SJSA1 (cell line): ENCODE measurements around the gene MEN1. TPM values are rescaled to one million over a fixed set of nuclear protein-coding genes. Genes with fewer than 3 reads are reported as not detected.
A peak's percentile ranks its signal among the peaks of the same experiment; 100 is the strongest.
"Not testable (repeated sequence)": the region's sequence is repeated elsewhere in the genome, so short reads cannot be mapped to it uniquely, and the experiment has no call there.

ENCODE experiments used
- DNase-seq, 2 experiments: peaks; one replicate each; pipeline ENCODE4 v3.0.0-alpha.2; 2015 to 2020; ENCODE audit warnings: low spot score in 2 of 2, low read depth in 1 of 2
- H3K27ac ChIP-seq: fragments of 250-450 bp; sonication (Bioruptor Pico); 2 replicates; pipeline ENCODE4 v1.5.1; 2020; ENCODE audit warnings: mild to moderate bottlenecking, moderate library complexity
- H3K27me3 ChIP-seq: fragments of 250-450 bp; sonication (Bioruptor Pico); replicated peaks from 2 replicates; pipeline ENCODE4 v1.5.1; 2020; ENCODE audit warnings: mild to moderate bottlenecking, moderate library complexity
- H3K36me3 ChIP-seq: fragments of 250-450 bp; sonication (Bioruptor Pico); 2 replicates; pipeline ENCODE4 v1.5.1; 2020; ENCODE audit warnings: mild to moderate bottlenecking
- H3K4me1 ChIP-seq: fragments of 250-450 bp; sonication (Bioruptor Pico); replicated peaks from 2 replicates; pipeline ENCODE4 v1.6.1; 2021; ENCODE audit warnings: mild to moderate bottlenecking
- H3K4me3 ChIP-seq: fragments of 250-450 bp; sonication (Bioruptor Pico); 2 replicates; pipeline ENCODE4 v1.5.1; 2020; ENCODE audit warnings: mild to moderate bottlenecking
- H3K9me3 ChIP-seq: fragments of 250-450 bp; sonication (Bioruptor Pico); replicated peaks from 2 replicates; pipeline ENCODE4 v1.5.1; 2020; ENCODE audit warnings: mild to moderate bottlenecking
- total RNA-seq: library from RNA; depleted of rRNA; stranded (reverse); fragments of >200 nt; shearing (Covaris generic); gene quantifications from 2 replicates; pipeline ENCODE4 v1.2.3, GENCODE V29; 2014

MEN1 gene
- total RNA-seq, 1 experiment from 2014 or later: 22.0 TPM

DNA sequence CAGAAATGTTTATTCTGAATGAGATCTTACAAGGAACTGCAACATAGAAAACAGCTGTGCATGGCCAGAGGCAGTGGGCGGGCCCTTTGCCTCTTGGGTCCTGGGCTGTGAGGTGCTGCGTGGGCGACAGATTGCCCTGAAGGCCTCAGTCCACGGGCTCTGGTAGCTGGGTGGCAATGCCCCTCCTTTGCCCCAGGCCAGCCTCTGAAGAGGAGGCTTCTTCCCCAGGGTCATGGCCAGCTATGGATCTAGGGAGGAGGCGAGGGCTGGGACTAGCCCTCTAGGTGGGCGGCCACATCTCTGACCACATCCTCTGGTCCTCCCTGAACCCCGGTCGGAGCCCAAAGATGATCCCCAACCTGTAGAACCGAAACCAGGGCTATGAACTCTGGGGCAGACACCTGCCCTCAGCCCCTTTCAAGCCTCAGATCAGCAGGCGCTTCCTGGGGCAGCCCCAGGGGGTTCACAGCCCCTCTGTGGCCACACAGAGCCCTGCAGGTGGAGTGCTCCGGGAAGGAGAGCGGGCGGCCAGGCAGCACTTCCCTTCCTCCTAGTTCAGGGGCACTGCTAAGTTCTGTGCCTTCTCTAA is 40.7 kb upstream of the MEN1 start:
- H3K27ac ChIP-seq: no peak overlapping the region
- peaks cover 54% of the 10 kb centered on the region for H3K4me1 ChIP-seq

DNA sequence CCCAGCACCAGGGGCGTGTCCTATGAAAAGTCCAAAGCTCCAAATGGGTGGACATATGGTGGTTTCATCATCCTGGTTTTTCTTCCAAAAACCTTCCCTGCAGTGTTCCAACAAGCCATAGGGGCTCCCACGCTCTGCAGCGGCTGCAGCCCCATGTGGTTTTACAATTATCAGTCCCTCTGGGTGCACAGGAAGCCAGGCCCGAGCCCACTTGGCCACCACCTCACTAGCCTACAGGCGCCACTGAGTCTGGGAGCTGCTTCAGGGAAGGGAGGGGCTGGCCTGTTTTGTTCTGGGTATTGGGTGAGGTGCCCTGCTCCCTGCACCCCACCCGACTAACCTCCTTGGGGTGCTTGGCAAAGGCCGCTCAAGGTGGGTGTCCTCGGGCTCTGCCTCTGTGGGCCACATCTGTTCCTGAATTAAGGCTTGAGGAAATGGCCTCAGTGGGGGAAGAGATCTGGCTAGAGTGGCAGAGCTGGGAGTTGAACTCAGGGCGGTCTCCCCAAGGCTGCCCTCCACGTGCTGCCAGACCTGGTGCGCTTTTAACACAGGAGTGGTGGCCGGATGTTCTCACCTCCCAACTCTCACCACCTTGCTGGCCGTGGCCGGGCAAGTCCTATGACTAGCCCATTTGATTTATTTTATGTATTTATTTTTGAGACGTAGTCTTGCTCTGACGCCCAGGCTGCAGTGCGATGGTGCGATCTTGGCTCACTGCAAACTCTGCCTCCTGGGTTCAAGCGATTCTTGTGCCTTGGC is 39.4 kb upstream of the MEN1 start:
- Histone ChIP-seq H3K4me3 (no peak overlapping the region), H3K4me1 (peaks cover 42% of the 10 kb centered on the region), H3K36me3 (peaks cover 25% of the 10 kb centered on the region), H3K9me3 (no peaks in the 10 kb centered on the region), H3K27me3 (no peaks in the 10 kb centered on the region), H3K27ac (no peak overlapping the region)
- no peak for DNase-seq

More for the DNA sequence above, 40.7 kb upstream of the MEN1 start:
- H3K4me3 ChIP-seq: no peak overlapping the region
- peaks cover 33% of the 10 kb centered on the region for H3K36me3 ChIP-seq
- no peaks in the 10 kb centered on the region for H3K27me3 ChIP-seq
- no peaks in the 10 kb centered on the region for H3K9me3 ChIP-seq
- peak in 1 of 2 experiments; percentile 45 for DNase-seq

DNA sequence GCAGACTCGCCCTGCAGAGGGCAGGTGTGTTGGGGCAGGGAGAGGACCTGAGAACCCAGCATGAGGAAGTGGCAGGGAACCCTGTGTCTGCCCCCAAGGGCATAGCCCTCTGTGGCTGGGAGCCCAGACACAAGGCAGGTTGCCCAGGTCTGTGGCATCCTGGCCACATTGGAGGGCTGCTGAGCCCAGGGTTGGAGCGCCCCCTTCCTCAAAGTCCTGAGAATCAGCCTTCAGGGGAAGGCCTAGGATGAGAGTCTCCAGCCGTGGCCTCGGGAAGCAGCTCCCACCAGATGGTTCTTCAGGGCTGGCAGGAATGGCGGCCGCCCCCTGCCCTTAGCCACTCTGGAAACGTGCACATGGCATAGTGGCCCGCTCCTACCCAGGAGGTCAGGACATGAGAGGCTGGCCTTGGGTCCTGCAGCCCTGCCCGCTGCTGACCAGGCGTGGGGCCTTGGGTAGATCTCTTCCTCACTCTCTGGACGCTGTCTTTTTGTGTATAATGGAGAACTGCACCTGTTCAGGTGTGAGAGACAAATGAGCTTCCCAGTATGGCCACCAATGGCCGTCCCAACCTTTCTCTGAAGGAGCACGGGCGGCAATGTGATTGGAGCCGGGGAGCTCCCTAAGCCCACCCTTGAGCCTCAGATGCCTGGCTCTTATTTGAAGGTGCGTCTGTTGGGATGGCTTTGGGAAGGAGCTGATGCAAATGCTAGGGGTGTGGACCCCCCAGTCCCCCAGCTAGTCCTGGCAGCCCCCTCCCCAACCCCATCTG is 38.7 kb upstream of the MEN1 start:
- Histone ChIP-seq H3K27ac (no peak overlapping the region), H3K4me1 (peaks cover 42% of the 10 kb centered on the region), H3K27me3 (no peaks in the 10 kb centered on the region), H3K4me3 (no peak overlapping the region), H3K9me3 (no peaks in the 10 kb centered on the region), H3K36me3 (peaks cover 17% of the 10 kb centered on the region)
- DNase-seq: no peak

- H3K27ac ChIP-seq: no peak overlapping the region
- H3K9me3 ChIP-seq: no peaks in the 10 kb centered on the region
- peaks cover 38% of the 10 kb centered on the region for H3K4me1 ChIP-seq
- peaks cover 10% of the 10 kb centered on the region for H3K36me3 ChIP-seq
- no peak for DNase-seq
- no peak overlapping the region for H3K4me3 ChIP-seq
- no peaks in the 10 kb centered on the region for H3K27me3 ChIP-seq
These were observed 38.0 kb upstream of the MEN1 start for GRCh38 chr11:64848214-64848825.

DNA sequence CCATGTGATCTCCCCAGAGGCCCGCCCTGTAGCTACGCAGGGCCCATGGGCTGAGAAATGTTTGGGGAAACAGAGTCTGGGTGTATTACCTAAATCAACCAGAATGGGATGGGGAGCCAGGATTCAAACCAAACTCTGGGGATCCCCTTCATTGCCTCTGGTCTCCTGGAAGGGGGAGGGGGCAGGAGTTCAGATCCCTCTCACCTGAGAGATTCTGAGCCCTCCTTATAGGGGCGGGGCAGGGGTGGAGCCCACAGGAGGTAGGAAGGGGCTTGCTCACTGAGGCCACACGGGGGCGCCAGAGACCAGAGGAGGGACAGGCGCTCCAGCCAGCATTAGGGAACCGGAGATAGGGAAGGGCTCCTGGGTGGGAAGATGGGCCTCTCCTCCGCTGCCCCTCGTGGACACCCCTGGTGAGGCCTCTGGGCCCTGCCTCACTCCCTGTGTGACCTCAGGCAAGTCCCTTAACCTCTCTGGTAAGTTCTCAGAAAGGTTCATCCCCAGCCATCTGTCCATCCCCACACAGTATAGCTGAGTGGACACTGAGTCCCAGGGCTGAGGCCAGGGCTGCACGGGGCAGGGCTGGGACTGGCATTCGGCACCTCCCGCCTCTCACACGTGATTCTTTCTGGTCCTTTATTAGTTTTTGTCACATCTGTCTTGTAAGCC is 36.8 kb upstream of the MEN1 start:
- no peaks in the 10 kb centered on the region for H3K36me3 ChIP-seq
- no peaks in the 10 kb centered on the region for H3K9me3 ChIP-seq
- no peak overlapping the region for H3K4me3 ChIP-seq
- H3K4me1 ChIP-seq: peaks cover 43% of the 10 kb centered on the region
- peak; percentile 95 to 99 for DNase-seq
- no peak overlapping the region for H3K27ac ChIP-seq
- no peaks in the 10 kb centered on the region for H3K27me3 ChIP-seq

- not testable (repeated sequence) for H3K27ac ChIP-seq, H3K36me3 ChIP-seq, H3K9me3 ChIP-seq, H3K27me3 ChIP-seq, DNase-seq, H3K4me3 ChIP-seq
- H3K4me1 ChIP-seq: peaks cover 32% of the 10 kb centered on the region
These were observed 35.4 kb upstream of the MEN1 start for GRCh38 chr11:64845776-64846129.

DNA sequence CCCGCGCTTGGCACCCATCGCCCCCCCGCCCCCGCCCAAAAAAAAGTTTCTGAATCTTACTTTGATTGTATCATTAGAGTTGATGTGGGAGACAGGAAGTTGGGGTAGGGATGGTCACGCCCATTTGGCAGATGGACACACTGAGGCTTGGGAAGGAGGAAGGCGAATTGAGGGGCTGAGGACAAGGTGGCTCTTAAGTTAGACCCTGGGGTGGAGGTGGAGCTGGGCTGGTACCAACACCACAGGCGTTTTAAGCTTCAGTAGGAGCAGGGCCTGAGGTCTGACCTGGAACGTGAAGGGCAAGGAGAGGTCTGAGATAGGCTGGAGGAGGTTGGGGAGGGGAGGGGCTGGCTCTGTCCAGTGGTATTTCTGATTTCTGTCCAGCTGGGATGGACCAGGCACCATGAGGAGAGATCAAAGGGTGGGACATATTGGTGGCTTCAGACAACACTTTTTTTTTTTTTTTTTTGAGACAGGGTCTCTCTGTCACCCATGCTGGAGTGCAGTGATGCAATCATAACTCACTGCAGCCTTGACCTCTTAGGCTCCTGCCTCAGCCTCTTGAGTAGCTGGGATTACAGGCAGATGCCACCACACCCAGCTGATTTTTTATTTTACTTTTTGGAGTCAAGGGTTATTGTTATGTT is 34.9 kb upstream of the MEN1 start:
- DNase-seq: no peak
- H3K27me3 ChIP-seq: no peaks in the 10 kb centered on the region
- H3K9me3 ChIP-seq: no peaks in the 10 kb centered on the region
- no peaks in the 10 kb centered on the region for H3K36me3 ChIP-seq
- peaks cover 30% of the 10 kb centered on the region for H3K4me1 ChIP-seq
- no peak overlapping the region for H3K4me3 ChIP-seq
- H3K27ac ChIP-seq: no peak overlapping the region

GRCh38 chr11:64844330-64845128 is 34.2 kb upstream of the MEN1 start, which contains the start of gene CDC42BPG:
TSS of gene CDC42BPG (minus strand) at chr11:64844653. CDS start at chr11:64844569, 84 bp downstream.
- Histone ChIP-seq H3K9me3 (no peaks in the 10 kb centered on the region), H3K4me3 (peak within 1 kb of the TSS; percentile 26), H3K36me3 (no peaks in the 10 kb centered on the region), H3K27ac (no peak within 1 kb of the TSS), H3K4me1 (peaks cover 23% of the 10 kb centered on the region), H3K27me3 (no peaks in the 10 kb centered on the region)
- DNase-seq: peak in 1 of 2 experiments; percentile 84

DNA sequence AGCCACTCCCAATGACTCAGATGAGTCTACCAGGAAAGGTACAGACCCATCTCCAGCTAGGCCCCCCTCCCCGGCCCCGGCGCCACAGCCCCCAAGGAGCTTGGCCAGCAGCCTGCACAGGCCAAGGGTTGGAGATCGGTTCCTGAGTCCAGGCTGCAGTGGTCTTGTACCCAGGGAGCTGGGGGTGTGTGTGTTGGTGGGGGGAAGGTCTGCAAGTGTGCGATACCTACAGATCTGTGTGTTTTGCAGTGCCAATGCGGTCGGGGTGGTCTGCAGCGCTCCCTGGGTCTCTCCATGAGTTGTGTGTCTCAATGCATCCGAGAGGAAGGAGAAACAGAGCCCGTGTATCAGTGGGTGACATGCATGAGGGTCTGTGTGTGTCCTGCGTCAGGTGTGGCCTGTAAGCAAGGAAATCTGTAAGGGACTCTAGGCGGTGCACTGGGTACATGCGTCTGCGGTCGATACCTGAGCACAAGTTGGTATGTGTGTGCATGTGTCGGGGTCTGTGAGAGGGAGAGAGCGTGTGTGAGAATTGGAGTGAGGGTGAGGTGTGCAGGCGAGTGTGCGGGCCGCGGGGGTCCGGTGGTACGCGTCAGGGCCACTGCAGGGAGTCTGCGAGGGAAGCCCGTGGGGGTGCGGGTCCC is 33.5 kb upstream of the MEN1 start:
- peaks cover 22% of the 10 kb centered on the region for H3K4me1 ChIP-seq
- H3K36me3 ChIP-seq: no peaks in the 10 kb centered on the region
- DNase-seq: no peak
- no peaks in the 10 kb centered on the region for H3K9me3 ChIP-seq
- H3K4me3 ChIP-seq: peak overlapping the region; percentile 26
- no peaks in the 10 kb centered on the region for H3K27me3 ChIP-seq
- no peak overlapping the region for H3K27ac ChIP-seq

DNA sequence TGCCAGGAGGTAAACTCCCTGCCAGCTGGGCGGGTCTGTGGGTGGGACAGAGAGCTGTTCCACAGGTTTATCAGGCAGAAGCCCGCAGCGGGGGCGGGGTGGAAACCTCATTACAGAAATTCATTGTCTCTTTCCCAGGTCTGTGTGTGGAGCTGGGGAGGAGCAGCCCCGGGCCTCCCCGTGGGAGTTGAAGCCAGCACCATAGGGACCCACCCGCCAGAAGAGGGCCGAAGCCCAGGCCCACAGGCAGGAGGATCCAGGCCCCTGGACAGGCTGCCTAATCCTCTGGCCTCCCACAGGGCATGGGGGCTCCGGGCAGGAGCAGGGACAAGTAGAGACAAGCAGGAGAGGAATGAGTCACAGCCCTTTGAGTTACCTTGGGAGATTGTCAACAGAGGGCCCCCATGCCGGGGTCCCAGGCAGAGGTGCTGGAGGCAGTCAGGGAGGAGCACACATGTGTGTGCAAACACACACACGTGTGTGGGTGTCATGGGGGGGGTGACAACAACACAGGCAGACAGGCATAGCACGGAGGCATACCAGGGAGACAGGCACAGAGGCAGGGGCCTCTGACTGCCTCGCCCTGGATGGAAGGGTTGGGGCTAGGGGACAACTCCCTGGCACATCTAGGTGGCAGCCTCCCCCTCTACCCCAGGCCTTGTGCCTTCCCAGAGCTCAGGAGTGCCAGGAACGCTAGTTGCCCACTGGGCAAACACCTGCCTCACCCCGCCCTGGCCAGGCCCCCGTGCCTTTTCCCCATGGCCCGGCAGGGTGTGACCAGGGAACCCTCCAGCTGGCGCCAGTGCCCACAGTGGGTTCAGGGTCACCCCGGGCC is 32.7 kb upstream of the MEN1 start:
- Histone ChIP-seq H3K27me3 (no peaks in the 10 kb centered on the region), H3K36me3 (no peaks in the 10 kb centered on the region), H3K4me1 (peaks cover 22% of the 10 kb centered on the region), H3K4me3 (no peak overlapping the region), H3K27ac (no peak overlapping the region), H3K9me3 (no peaks in the 10 kb centered on the region)
- DNase-seq: no peak

DNA sequence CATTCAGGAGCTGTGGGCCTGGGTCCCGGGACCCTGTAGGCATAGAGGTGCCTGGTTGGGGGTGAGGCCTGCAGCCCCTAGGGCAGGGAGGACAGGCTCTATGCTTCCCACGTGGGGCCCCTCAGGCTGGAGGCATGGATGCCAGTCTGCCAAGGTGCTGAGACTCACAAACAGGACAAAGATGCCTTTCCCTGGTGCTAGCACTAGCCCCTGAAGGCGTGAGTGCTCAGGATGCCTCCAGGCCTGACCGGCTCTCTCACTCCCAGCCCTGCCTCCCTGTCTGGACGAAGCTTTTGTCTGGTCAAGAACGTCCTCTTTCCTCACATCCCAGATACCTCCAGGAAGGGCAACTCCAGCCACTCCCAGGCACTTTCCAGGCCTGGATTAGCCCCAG is 32.0 kb upstream of the MEN1 start:
- H3K9me3 ChIP-seq: no peaks in the 10 kb centered on the region
- H3K27me3 ChIP-seq: no peaks in the 10 kb centered on the region
- H3K27ac ChIP-seq: no peak overlapping the region
- DNase-seq: no peak
- H3K4me1 ChIP-seq: peaks cover 22% of the 10 kb centered on the region
- no peaks in the 10 kb centered on the region for H3K36me3 ChIP-seq
- no peak overlapping the region for H3K4me3 ChIP-seq
